HepG2 (cell line): Measurements from ENCODE around the gene RB1. TPM values are rescaled to one million over a fixed set of nuclear protein-coding genes. Genes with fewer than 3 reads are reported as not detected.

Experiments
- BCL6 ChIP-seq: IDR thresholded peaks from 2 replicates; pipeline ENCODE4 v1.6.1; 2016; ENCODE audit warnings: missing genetic modification reagents, missing compliant biosample characterization
- CBX2 ChIP-seq, 2 experiments: fragments of 200-600 bp in 1 of 2; sonication (generic); formaldehyde crosslinking in 1 of 2; IDR thresholded peaks; 2 replicates each; pipeline versions ENCODE4 v1.7.0 to v1.8.1; 2018 to 2022; ENCODE audit warnings: low read depth in 2 of 2, low read length in 1 of 2, mild to moderate bottlenecking in 1 of 2, missing genetic modification reagents in 1 of 2
- CREM ChIP-seq, 2 experiments: sonication (generic) in 1 of 2; formaldehyde crosslinking in 1 of 2; IDR thresholded peaks; 2 replicates each; pipeline versions ENCODE4 v1.4.0 to v1.6.1; 2016 to 2020; ENCODE audit warnings: antibody characterized with exemption in 1 of 2, mild to moderate bottlenecking in 1 of 2, missing genetic modification reagents in 1 of 2
- FOXA3 ChIP-seq: IDR thresholded peaks from 2 replicates; pipeline ENCODE4 v1.6.1; 2016; ENCODE audit warnings: missing genetic modification reagents, missing compliant biosample characterization
- HNF1A ChIP-seq, 2 experiments: sonication (generic) in 1 of 2; formaldehyde crosslinking in 1 of 2; IDR thresholded peaks; 2 replicates each; pipeline versions ENCODE4 v1.4.0 to v1.6.1; 2016 to 2020; ENCODE audit warnings: borderline replicate concordance in 1 of 2, low read depth in 1 of 2, mild to moderate bottlenecking in 1 of 2, missing genetic modification reagents in 1 of 2
- MED1 ChIP-seq: sonication (generic); formaldehyde crosslinking; IDR thresholded peaks from 2 replicates; pipeline ENCODE4 v1.4.0; 2020; ENCODE audit warnings: missing genetic modification reagents
- MIER2 ChIP-seq: IDR thresholded peaks from 2 replicates; pipeline ENCODE4 v1.6.1; 2016; ENCODE audit warnings: missing biosample characterization, missing genetic modification reagents
- MLLT10 ChIP-seq: sonication (generic); formaldehyde crosslinking; IDR thresholded peaks from 2 replicates; pipeline ENCODE4 v1.4.0; 2020; ENCODE audit warnings: missing genetic modification reagents
- NR2F2 ChIP-seq: IDR thresholded peaks from 2 replicates; pipeline ENCODE4 v1.6.1; 2012; ENCODE audit warnings: low read depth, inconsistent platforms, borderline replicate concordance
- PITX1 ChIP-seq: sonication (generic); formaldehyde crosslinking; IDR thresholded peaks from 2 replicates; pipeline ENCODE4 v1.5.1; 2020; ENCODE audit warnings: mild to moderate bottlenecking, missing genetic modification reagents
- REST ChIP-seq, 2 experiments: IDR thresholded peaks; 2 replicates each; pipeline ENCODE4 v1.6.1; 2011 to 2012; ENCODE audit warnings: low read length in 2 of 2, borderline replicate concordance in 1 of 2, low read depth in 1 of 2, mild to moderate bottlenecking in 1 of 2, moderate library complexity in 1 of 2
- RFX3 ChIP-seq: IDR thresholded peaks from 2 replicates; pipeline ENCODE4 v1.6.1; 2016; ENCODE audit warnings: missing biosample characterization, missing genetic modification reagents
- RXRB ChIP-seq: IDR thresholded peaks from 2 replicates; pipeline ENCODE4 v1.6.1; 2016; ENCODE audit warnings: borderline replicate concordance, missing genetic modification reagents, missing compliant biosample characterization
- SIX1 ChIP-seq: sonication (generic); formaldehyde crosslinking; IDR thresholded peaks from 2 replicates; pipeline ENCODE4 v1.4.0; 2020; ENCODE audit warnings: missing genetic modification reagents, borderline replicate concordance
- SNAI1 ChIP-seq: sonication (generic); formaldehyde crosslinking; IDR thresholded peaks from 2 replicates; pipeline ENCODE4 v1.5.0; 2020; ENCODE audit warnings: mild to moderate bottlenecking, missing genetic modification reagents, borderline replicate concordance
- SRSF4 ChIP-seq: fragments of 200-400 bp; formaldehyde crosslinking; IDR thresholded peaks from one replicate; pipeline ENCODE4 v1.6.1; 2018; ENCODE audit warnings: mild to moderate bottlenecking, low read depth, low read length, moderate library complexity; ENCODE audit not compliant: poor library complexity, severe bottlenecking
- TEF ChIP-seq: sonication (generic); formaldehyde crosslinking; IDR thresholded peaks from 2 replicates; pipeline ENCODE4 v1.5.0; 2020; ENCODE audit warnings: missing genetic modification reagents
- ZBTB42 ChIP-seq: sonication (generic); formaldehyde crosslinking; IDR thresholded peaks from 2 replicates; pipeline ENCODE4 v1.5.0; 2020; ENCODE audit warnings: mild to moderate bottlenecking, missing genetic modification reagents
- ZNF232 ChIP-seq: sonication (generic); formaldehyde crosslinking; IDR thresholded peaks from 2 replicates; pipeline ENCODE4 v1.4.0; 2020; ENCODE audit warnings: missing genetic modification reagents, borderline replicate concordance
- ZNF441 ChIP-seq: sonication (generic); formaldehyde crosslinking; IDR thresholded peaks from 2 replicates; pipeline ENCODE4 v1.7.0; 2021; ENCODE audit warnings: missing genetic modification reagents, borderline replicate concordance
- ZNF550 ChIP-seq: sonication (generic); formaldehyde crosslinking; IDR thresholded peaks from 2 replicates; pipeline ENCODE4 v1.4.0; 2020; ENCODE audit warnings: mild to moderate bottlenecking, missing genetic modification reagents, borderline replicate concordance
- ZNF780A ChIP-seq: sonication (generic); formaldehyde crosslinking; IDR thresholded peaks from 2 replicates; pipeline ENCODE4 v1.8.0; 2022; ENCODE audit warnings: mild to moderate bottlenecking, missing genetic modification reagents, moderate library complexity
- polyA plus RNA-seq, 8 experiments: library from polyadenylated mRNA; depleted of rRNA in 3 of 8; stranded (reverse) in 7 of 8; unstranded in 1 of 8; fragments of >200 nt; fragmentation: Illumina TruSeq in 4 of 8; extraction: Trizol in 4 of 8; gene quantifications; 2 replicates each; pipeline versions ENCODE4 v1.2.1 to v1.2.3, GENCODE V29; 2011 to 2016; ENCODE audit warnings: low read depth in 4 of 8, missing spikeins in 1 of 8, mixed read lengths in 1 of 8; ENCODE audit not compliant: insufficient read depth in 1 of 8
- total RNA-seq, 5 experiments: library from RNA; depleted of rRNA; stranded (reverse); fragments of >200 nt; fragmentation: Illumina TruSeq; extraction: Trizol; gene quantifications; 2 replicates each; pipeline ENCODE4 v1.2.3, GENCODE V29; 2016; ENCODE audit warnings: low read depth in 1 of 5

Gene RB1
- total and polyA plus RNA-seq, 2 of the 13 experiments (the other 11 are each of a cell fraction or from before 2014, with no cell fraction given), result 15.6 to 23.7 TPM

GRCh38 chr13:48253849-48254248, 49.7 kb upstream of the RB1 start (continued):
- TF ChIP-seq REST (IDR thresholded peaks at IDR 0.05; ENCODE audit: borderline replicate concordance in 1 of 2, low read depth in 1 of 2, low read length in 2 of 2) (no peak), CBX2 (IDR thresholded peaks at IDR 0.05; ENCODE audit: low read depth, low read length) (no peak), CBX2 (CRISPR knock-in tag; IDR thresholded peaks at IDR 0.05; ENCODE audit: low read depth) (no peak), MIER2 (no peak), TEF (no peak), ZNF550 (CRISPR knock-in tag) (no peak), MLLT10 (CRISPR knock-in tag) (no peak), RXRB (peak; percentile 55; the same call in 1 of the 2 replicates), PITX1 (CRISPR knock-in tag) (0 out of 2 replicates have a peak, but pooled peaks have one; percentile 48), ZBTB42 (CRISPR knock-in tag) (no peak), MED1 (CRISPR knock-in tag) (peak; percentile 48; the same call in 1 of the 2 replicates), SIX1 (no peak; the same call in 1 of the 2 replicates), SRSF4 (no peak), FOXA3 (CRISPR knock-in tag) (peak; percentile 79), HNF1A (IDR thresholded peaks at IDR 0.05; ENCODE audit: low read depth) (no peak), HNF1A (CRISPR knock-in tag; IDR thresholded peaks at IDR 0.05; ENCODE audit: borderline replicate concordance) (peak; percentile 73; the same call in 1 of the 2 replicates), ZNF441 (CRISPR knock-in tag) (no peak), NR2F2 (0 out of 2 replicates have a peak, but pooled peaks have one; percentile 38), CREM (IDR thresholded peaks at IDR 0.05) (peak; percentile 34; the same call in 1 of the 2 replicates), CREM (CRISPR knock-in tag; IDR thresholded peaks at IDR 0.05) (no peak), SNAI1 (CRISPR knock-in tag) (no peak), BCL6 (peak; percentile 51), ZNF232 (CRISPR knock-in tag) (no peak), RFX3 (no peak), ZNF780A (CRISPR knock-in tag) (no peak)
